ENCODE results near the gene CASKIN2.

CASKIN2 gene

DNA sequence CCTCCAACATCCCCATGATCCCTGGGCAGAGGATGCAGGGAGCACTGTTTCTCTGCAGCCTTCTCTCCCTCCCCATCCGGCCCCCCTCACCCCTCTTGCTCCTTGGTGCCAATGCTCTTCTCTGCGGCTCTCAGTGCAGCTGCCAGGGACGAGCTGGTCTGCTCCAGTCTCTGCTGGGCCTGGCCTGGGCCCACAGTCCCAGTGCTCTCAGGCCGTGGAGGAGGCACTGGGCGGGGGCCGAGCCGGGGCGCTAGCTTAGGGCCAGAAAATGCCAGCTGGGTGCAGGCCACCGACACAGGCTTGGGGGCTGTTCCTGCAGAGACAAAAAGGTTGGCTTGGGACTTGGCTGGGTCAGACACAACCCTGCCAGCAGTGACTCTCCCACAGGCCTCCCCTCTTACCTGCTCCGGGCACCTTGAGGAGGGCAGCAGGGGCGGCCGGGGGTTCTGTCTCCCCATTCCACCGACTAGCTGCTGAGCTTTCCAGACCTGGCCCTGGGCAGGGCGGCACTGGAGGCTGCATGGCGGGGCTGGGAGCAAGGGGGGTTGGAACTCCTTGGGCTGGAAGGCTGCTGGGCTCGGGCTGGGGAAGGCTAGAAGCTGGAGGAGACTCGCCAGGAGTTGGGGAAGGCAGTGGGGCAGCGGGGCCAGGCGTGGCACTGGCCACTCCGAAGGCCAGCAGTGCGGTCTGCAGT lies 13.8 kb downstream of the CASKIN2 start:
- no peaks in the 10 kb centered on the region for H3K27me3 ChIP-seq (ENCODE audit: low read depth, low read length)
- no peak overlapping the region for H3K4me3 ChIP-seq (ENCODE audit: low read depth in 1 of 2, low read length in 2 of 2)
- H3K4me1 ChIP-seq (ENCODE audit: control insufficient read depth in 1 of 2, insufficient read depth in 2 of 2, low read length in 2 of 2) = peaks cover 0 to 23% of the 10 kb centered on the region in 2 donors
- peaks cover 8 to 67% of the 10 kb centered on the region in 2 donors for H3K36me3 ChIP-seq (ENCODE audit: control insufficient read depth in 1 of 2, insufficient read depth in 2 of 2, low read length in 2 of 2)
- no peak overlapping the region for H3K27ac ChIP-seq (ENCODE audit: low read length)
- H3K9me3 ChIP-seq (ENCODE audit: control insufficient read depth in 1 of 2, low read length in 2 of 2) = no peaks in the 10 kb centered on the region

DNA sequence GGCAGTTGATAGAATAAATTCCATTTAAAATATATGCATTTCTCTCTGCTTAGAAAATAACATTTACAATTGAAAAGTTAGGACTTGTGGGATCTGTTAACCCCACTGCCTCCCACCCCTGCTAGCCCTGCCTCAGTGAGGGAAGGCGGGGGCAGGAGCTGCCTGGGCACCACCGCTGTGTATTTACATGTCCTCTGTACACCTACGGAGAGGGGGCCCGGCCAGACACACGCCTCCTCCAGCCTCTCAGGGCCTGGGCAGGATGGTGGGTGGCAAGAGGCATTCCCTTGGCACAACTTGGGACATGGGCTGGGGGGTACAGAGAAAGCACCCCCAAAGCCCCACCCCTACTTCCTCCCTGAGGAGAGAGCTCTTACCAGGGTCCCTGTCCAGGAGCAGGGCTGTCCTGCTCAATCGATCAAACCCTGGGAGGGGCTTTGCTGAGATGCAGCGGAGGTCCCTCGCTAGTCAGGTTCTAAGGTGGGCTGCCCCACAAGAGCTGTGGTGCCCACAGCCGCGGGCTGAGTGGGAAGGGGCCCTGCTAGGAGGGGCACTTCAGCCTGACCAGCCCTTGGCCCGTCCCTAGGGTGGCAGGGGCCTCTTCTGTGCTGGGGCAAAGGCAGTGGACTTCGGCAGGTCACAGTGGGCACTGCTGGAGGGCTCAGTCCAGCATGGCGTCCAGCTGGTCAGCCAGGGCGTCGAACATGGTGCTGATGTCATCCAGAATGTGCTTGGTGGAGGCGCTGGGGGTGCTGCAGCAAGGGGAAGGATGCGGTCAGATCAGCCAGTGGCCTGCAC lies 14.7 kb downstream of the CASKIN2 start:
- no peaks in the 10 kb centered on the region for H3K27me3 ChIP-seq (ENCODE audit: low read depth, low read length)
- H3K9me3 ChIP-seq (ENCODE audit: control insufficient read depth in 1 of 2, low read length in 2 of 2) = no peaks in the 10 kb centered on the region
- peaks cover 13 to 67% of the 10 kb centered on the region in 2 donors for H3K36me3 ChIP-seq (ENCODE audit: control insufficient read depth in 1 of 2, insufficient read depth in 2 of 2, low read length in 2 of 2)
- H3K4me3 ChIP-seq (ENCODE audit: low read depth in 1 of 2, low read length in 2 of 2) = no peak overlapping the region
- H3K27ac ChIP-seq (ENCODE audit: low read length) = no peak overlapping the region
- H3K4me1 ChIP-seq (ENCODE audit: control insufficient read depth in 1 of 2, insufficient read depth in 2 of 2, low read length in 2 of 2) = peaks cover 0 to 23% of the 10 kb centered on the region in 2 donors

DNA sequence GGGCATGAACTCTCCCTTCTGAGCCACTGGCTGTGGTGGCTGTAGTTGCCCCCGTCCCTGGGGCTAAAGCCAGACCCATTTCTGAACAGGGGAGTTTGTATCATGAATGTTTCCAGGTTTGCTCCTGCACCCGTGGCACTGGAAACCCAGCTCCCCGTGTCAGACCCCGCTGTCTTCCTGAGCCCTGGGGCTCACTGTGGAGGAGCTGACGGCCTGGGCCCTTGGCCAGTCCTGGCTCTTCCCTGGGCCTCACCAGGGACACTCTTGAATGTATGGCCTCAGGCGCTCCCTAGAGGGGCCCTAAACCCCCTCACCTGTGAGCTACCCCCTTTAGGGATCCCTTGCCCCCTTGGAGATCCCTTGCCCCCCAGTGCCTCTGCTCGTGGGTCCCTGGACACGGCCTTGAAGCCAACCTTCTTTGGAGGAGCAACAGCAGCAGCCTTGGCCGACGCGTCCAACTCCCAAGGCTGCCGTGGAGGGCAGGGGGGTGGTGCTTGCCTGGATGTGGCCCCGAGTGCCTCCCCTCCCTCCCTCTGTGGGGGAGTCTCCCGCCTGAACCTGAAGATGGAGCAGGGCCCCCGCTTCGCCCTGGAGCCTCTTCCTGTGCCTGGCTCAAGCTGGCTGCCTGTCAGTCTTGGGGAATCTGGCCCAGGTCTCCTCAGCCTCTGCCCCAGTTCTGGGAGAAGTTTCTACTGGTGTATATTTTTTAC lies 15.9 kb downstream of the CASKIN2 start:
- Histone ChIP-seq H3K27ac (ENCODE audit: low read length) (no peak overlapping the region), H3K9me3 (ENCODE audit: control insufficient read depth in 1 of 2, low read length in 2 of 2) (no peaks in the 10 kb centered on the region), H3K36me3 (ENCODE audit: control insufficient read depth in 1 of 2, insufficient read depth in 2 of 2, low read length in 2 of 2) (peaks cover 17 to 69% of the 10 kb centered on the region in 2 donors), H3K4me3 (ENCODE audit: low read depth in 1 of 2, low read length in 2 of 2) (no peak overlapping the region), H3K4me1 (ENCODE audit: control insufficient read depth in 1 of 2, insufficient read depth in 2 of 2, low read length in 2 of 2) (peaks cover 0 to 23% of the 10 kb centered on the region in 2 donors), H3K27me3 (ENCODE audit: low read depth, low read length) (no peaks in the 10 kb centered on the region)

- peaks cover 22 to 70% of the 10 kb centered on the region in 2 donors for H3K36me3 ChIP-seq (ENCODE audit: control insufficient read depth in 1 of 2, insufficient read depth in 2 of 2, low read length in 2 of 2)
- no peak overlapping the region for H3K4me3 ChIP-seq (ENCODE audit: low read depth in 1 of 2, low read length in 2 of 2)
- no peak overlapping the region for H3K27ac ChIP-seq (ENCODE audit: low read length)
- H3K9me3 ChIP-seq (ENCODE audit: control insufficient read depth in 1 of 2, low read length in 2 of 2) = no peaks in the 10 kb centered on the region
- no peaks in the 10 kb centered on the region for H3K27me3 ChIP-seq (ENCODE audit: low read depth, low read length)
- peaks cover 0 to 23% of the 10 kb centered on the region in 2 donors for H3K4me1 ChIP-seq (ENCODE audit: control insufficient read depth in 1 of 2, insufficient read depth in 2 of 2, low read length in 2 of 2)
Measured at GRCh38 chr17:75498726-75499213, 16.6 kb downstream of the CASKIN2 start.

- Histone ChIP-seq H3K9me3 (ENCODE audit: control insufficient read depth in 1 of 2, low read length in 2 of 2) (no peaks in the 10 kb centered on the region), H3K36me3 (ENCODE audit: control insufficient read depth in 1 of 2, insufficient read depth in 2 of 2, low read length in 2 of 2) (peaks cover 27 to 70% of the 10 kb centered on the region in 2 donors), H3K27me3 (ENCODE audit: low read depth, low read length) (no peaks in the 10 kb centered on the region), H3K4me3 (ENCODE audit: low read depth in 1 of 2, low read length in 2 of 2) (no peak overlapping the region), H3K27ac (ENCODE audit: low read length) (no peak overlapping the region), H3K4me1 (ENCODE audit: control insufficient read depth in 1 of 2, insufficient read depth in 2 of 2, low read length in 2 of 2) (peaks cover 0 to 23% of the 10 kb centered on the region in 2 donors)
Measured at GRCh38 chr17:75498039-75498725, 17.2 kb downstream of the CASKIN2 start.

DNA sequence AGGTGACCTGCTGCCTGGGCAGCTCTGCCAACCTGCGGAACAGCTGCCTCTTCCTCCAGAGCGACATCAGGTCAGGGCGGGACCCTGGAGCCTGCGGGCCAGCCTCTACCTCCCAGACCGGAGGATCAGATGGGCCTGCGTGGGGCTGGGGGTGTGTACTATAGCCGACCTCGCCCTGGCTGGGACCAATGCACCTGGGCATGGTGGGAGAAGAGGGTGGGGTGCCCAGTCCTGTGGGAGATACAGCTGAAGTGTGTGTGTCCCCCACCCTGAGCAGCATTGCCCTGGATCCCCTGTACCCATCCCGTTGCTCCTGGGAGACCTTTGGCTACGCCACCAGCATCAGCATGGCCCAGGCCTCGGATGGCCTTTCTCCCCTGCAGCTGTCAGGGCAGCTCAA lies 19.3 kb downstream of the CASKIN2 start:
- Histone ChIP-seq H3K4me3 (ENCODE audit: low read depth in 1 of 2, low read length in 2 of 2) (no peak overlapping the region), H3K36me3 (ENCODE audit: control insufficient read depth in 1 of 2, insufficient read depth in 2 of 2, low read length in 2 of 2) (peaks cover 39 to 89% of the 10 kb centered on the region in 2 donors), H3K27me3 (ENCODE audit: low read depth, low read length) (no peaks in the 10 kb centered on the region), H3K4me1 (ENCODE audit: control insufficient read depth in 1 of 2, insufficient read depth in 2 of 2, low read length in 2 of 2) (peaks cover 0 to 11% of the 10 kb centered on the region in 2 donors), H3K27ac (ENCODE audit: low read length) (no peak overlapping the region), H3K9me3 (ENCODE audit: control insufficient read depth in 1 of 2, low read length in 2 of 2) (no peaks in the 10 kb centered on the region)

DNA sequence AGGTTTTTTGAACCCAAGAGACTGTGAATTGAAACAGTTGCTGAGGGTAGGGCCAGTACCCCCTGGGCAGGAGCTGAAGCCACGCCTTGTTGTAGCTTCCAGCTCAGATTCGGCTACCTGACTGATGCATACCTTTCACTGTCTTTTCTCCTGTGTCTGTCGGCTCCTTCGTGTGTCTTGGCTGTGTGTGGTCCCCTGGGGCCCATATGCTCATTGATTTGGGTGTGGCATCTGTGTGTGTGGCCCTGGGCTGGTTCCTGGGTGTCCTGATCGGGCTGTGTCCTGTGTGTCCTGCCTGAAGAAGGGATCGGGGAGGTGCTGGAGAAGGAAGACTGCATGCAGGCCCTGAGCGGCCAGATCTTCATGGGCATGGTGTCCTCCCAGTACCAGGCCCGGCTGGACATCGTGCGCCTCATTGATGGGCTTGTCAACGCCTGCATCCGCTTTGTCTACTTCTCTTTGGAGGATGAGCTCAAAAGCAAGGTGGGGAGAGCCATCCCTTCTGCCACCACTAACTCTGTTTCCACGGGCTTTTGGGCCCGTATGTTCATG lies 20.9 kb downstream of the CASKIN2 start:
- no peak overlapping the region for H3K4me3 ChIP-seq (ENCODE audit: low read depth in 1 of 2, low read length in 2 of 2)
- H3K27ac ChIP-seq (ENCODE audit: low read length) = no peak overlapping the region
- H3K27me3 ChIP-seq (ENCODE audit: low read depth, low read length) = no peaks in the 10 kb centered on the region
- H3K36me3 ChIP-seq (ENCODE audit: control insufficient read depth in 1 of 2, insufficient read depth in 2 of 2, low read length in 2 of 2) = peaks cover 39 to 85% of the 10 kb centered on the region in 2 donors
- no peaks in the 10 kb centered on the region for H3K9me3 ChIP-seq (ENCODE audit: control insufficient read depth in 1 of 2, low read length in 2 of 2)
- peaks cover 0 to 10% of the 10 kb centered on the region in 2 donors for H3K4me1 ChIP-seq (ENCODE audit: control insufficient read depth in 1 of 2, insufficient read depth in 2 of 2, low read length in 2 of 2)

DNA sequence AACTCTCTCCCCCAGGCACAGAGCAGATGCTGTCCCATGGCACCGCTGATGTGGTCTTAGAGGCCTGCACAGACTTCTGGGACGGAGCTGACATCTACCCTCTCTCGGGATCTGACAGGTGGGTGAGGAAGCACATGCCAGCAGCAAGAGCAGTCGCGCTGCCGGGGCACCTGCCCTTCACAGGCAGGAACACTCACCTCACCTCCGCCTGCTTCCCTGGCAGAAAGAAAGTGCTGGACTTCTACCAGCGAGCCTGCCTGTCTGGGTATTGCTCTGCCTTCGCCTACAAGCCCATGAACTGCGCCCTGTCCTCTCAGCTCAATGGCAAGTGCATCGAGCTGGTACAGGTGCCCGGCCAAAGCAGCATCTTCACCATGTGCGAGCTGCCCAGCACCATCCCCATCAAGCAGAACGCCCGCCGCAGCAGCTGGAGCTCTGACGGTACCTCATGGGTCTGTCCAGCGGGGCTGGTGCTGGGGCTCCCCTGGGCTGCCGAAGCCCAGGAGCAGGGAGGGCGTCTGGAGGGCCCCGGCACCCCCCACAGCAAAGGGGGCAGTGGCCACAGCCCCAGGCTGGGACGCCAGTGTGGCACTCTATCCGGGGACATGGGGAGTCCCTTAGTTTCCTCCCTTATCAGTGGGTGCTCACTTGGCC lies 21.7 kb downstream of the CASKIN2 start:
- H3K4me1 ChIP-seq (ENCODE audit: control insufficient read depth in 1 of 2, insufficient read depth in 2 of 2, low read length in 2 of 2) = peaks cover 0 to 3% of the 10 kb centered on the region in 2 donors
- no peaks in the 10 kb centered on the region for H3K9me3 ChIP-seq (ENCODE audit: control insufficient read depth in 1 of 2, low read length in 2 of 2)
- no peaks in the 10 kb centered on the region for H3K27me3 ChIP-seq (ENCODE audit: low read depth, low read length)
- no peak overlapping the region for H3K4me3 ChIP-seq (ENCODE audit: low read depth in 1 of 2, low read length in 2 of 2)
- no peak overlapping the region for H3K27ac ChIP-seq (ENCODE audit: low read length)
- peaks cover 39 to 83% of the 10 kb centered on the region in 2 donors for H3K36me3 ChIP-seq (ENCODE audit: control insufficient read depth in 1 of 2, insufficient read depth in 2 of 2, low read length in 2 of 2)

DNA sequence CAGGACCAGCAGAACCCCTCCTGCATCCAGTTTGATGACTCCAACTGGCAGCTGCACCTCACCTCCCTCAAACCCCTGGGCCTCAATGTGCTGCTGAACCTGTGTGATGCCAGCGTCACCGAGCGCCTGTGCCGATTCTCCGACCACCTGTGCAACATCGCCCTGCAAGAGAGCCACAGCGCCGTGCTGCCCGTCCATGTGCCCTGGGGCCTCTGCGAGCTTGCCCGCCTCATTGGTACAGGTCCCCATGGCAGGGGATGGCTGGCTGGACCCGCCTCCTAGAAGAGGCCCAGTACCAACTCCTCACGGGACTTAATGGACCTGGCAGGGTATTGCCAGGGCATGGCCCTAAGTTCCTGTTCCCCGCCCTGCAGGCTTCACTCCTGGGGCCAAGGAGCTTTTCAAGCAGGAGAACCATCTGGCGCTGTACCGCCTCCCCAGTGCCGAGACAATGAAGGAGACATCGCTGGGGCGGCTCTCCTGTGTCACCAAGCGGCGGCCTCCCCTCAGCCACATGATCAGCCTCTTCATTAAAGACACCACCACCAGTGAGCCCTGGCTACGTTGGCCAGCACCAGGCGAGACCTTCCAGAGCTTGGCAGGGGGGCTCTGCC lies 22.7 kb downstream of the CASKIN2 start:
- Histone ChIP-seq H3K36me3 (ENCODE audit: control insufficient read depth in 1 of 2, insufficient read depth in 2 of 2, low read length in 2 of 2) (peaks cover 39 to 76% of the 10 kb centered on the region in 2 donors), H3K9me3 (ENCODE audit: control insufficient read depth in 1 of 2, low read length in 2 of 2) (no peaks in the 10 kb centered on the region)

DNA sequence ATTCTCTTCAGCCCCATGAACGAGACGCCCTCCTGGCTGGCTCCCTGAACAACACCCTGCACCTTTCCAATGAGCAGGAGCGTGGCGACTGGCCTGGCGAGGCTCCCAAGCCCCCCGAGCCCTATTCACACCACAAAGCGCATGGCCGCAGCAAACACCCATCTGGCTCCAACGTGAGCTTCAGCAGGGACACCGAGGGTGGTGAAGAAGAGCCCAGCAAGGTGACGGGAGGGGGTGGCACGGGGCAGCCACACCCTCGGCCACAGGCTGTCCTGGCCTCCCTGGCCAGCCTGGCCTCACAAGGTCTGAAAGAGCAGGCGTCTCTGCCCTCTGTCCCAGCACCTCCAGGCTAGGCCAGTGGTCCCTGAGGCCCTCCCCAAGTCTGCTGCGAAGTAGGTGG lies 23.7 kb downstream of the CASKIN2 start:
- Histone ChIP-seq H3K27me3 (ENCODE audit: low read depth, low read length) (no peaks in the 10 kb centered on the region), H3K9me3 (ENCODE audit: control insufficient read depth in 1 of 2, low read length in 2 of 2) (no peaks in the 10 kb centered on the region), H3K4me3 (ENCODE audit: low read depth in 1 of 2, low read length in 2 of 2) (no peak overlapping the region), H3K27ac (ENCODE audit: low read length) (no peak overlapping the region), H3K36me3 (ENCODE audit: control insufficient read depth in 1 of 2, insufficient read depth in 2 of 2, low read length in 2 of 2) (peaks cover 39 to 69% of the 10 kb centered on the region in 2 donors), H3K4me1 (ENCODE audit: control insufficient read depth in 1 of 2, insufficient read depth in 2 of 2, low read length in 2 of 2) (peaks cover 11 to 14% of the 10 kb centered on the region in 2 donors)

More for the DNA sequence above, 22.7 kb downstream of the CASKIN2 start:
- no peak overlapping the region for H3K4me3 ChIP-seq (ENCODE audit: low read depth in 1 of 2, low read length in 2 of 2)
- no peak overlapping the region for H3K27ac ChIP-seq (ENCODE audit: low read length)
- H3K4me1 ChIP-seq (ENCODE audit: control insufficient read depth in 1 of 2, insufficient read depth in 2 of 2, low read length in 2 of 2) = peaks cover 3 to 6% of the 10 kb centered on the region in 2 donors
- H3K27me3 ChIP-seq (ENCODE audit: low read depth, low read length) = no peaks in the 10 kb centered on the region
